ENCODE results near the gene POLR2A. TPM values are rescaled to one million over a fixed set of nuclear protein-coding genes. Genes with fewer than 3 reads are reported as not detected.

POLR2A gene
- polyA plus RNA-seq, 3 donors: 12.1 to 27.9 (median 25.4) TPM

GRCh38 chr17:7493941-7494340 lies 9.8 kb downstream of the POLR2A start:
- H3K27me3 ChIP-seq (ENCODE audit: control insufficient read depth in 2 of 2, insufficient read depth in 2 of 2, low read length in 2 of 2): no peaks in the 10 kb centered on the region
- Mint-ChIP-seq H3K36me3 (peaks cover 74 to 78% of the 10 kb centered on the region in 2 donors), H3K9me3 (no peaks in the 10 kb centered on the region), H3K27ac (peak overlapping the region in 3 of 7 donors; percentile 29 to 70 (median 41)), H3K27me3 (ENCODE audit: low read depth in 3 of 3) (peaks cover 0 to 4% (median 0%) of the 10 kb centered on the region in 3 donors), H3K4me3 (no peak overlapping the region), H3K4me1 (peaks cover 25% of the 10 kb centered on the region)
- WGBS (ENCODE audit: insufficient coverage): 100% methylated on average over 2 of the region's 3 CpGs
- peaks cover 49 to 79% of the 10 kb centered on the region in 2 donors for H3K36me3 ChIP-seq (replicated peaks in 1 of 2; ENCODE audit: control insufficient read depth in 1 of 2, insufficient read depth in 2 of 2, low read length in 2 of 2)
- H3K9ac ChIP-seq (ENCODE audit: insufficient read depth, low read length, poor library complexity, severe bottlenecking): no peak overlapping the region
- H3K79me2 ChIP-seq (ENCODE audit: insufficient read depth, low read length): peaks cover 75% of the 10 kb centered on the region
- no peaks in the 10 kb centered on the region for H3K9me3 ChIP-seq (replicated peaks in 1 of 2; ENCODE audit: control insufficient read depth in 1 of 2, insufficient read depth in 1 of 2, low read length in 2 of 2)
- DNase-seq: no peak
- no peaks in the 10 kb centered on the region for H3K4me1 ChIP-seq (ENCODE audit: control insufficient read depth in 1 of 2, insufficient read depth in 2 of 2, low read length in 2 of 2)
- H2AFZ ChIP-seq (ENCODE audit: insufficient read depth, low read depth, low read length, poor library complexity, severe bottlenecking): no peak overlapping the region
- H3K27ac ChIP-seq (ENCODE audit: low read depth in 1 of 2, low read length in 2 of 2): no peak overlapping the region
- H4K20me1 ChIP-seq (ENCODE audit: insufficient read depth, low read length): peaks cover 96% of the 10 kb centered on the region
- H3K4me2 ChIP-seq (replicated peaks; ENCODE audit: extremely low read depth, low read length, poor library complexity, severe bottlenecking): no peak overlapping the region
- H3K4me3 ChIP-seq (replicated peaks in 1 of 3; ENCODE audit: low read depth in 2 of 3, low read length in 3 of 3): no peak overlapping the region
- TF ChIP-seq CTCF (IDR thresholded peaks at IDR 0.05): no peak
- intact Hi-C loops (cut with micrococcal nuclease): no loop called here

- intact Hi-C loops (cut with micrococcal nuclease): no loop called here
- Histone ChIP-seq H4K20me1 (ENCODE audit: insufficient read depth, low read length) (peaks cover 80% of the 10 kb centered on the region), H3K27ac (ENCODE audit: low read depth in 1 of 2, low read length in 2 of 2) (no peak overlapping the region), H3K27me3 (ENCODE audit: control insufficient read depth in 2 of 2, insufficient read depth in 2 of 2, low read length in 2 of 2) (no peaks in the 10 kb centered on the region), H3K9ac (ENCODE audit: insufficient read depth, low read length, poor library complexity, severe bottlenecking) (no peak overlapping the region), H3K4me1 (ENCODE audit: control insufficient read depth in 1 of 2, insufficient read depth in 2 of 2, low read length in 2 of 2) (no peaks in the 10 kb centered on the region), H3K4me2 (replicated peaks; ENCODE audit: extremely low read depth, low read length, poor library complexity, severe bottlenecking) (no peak overlapping the region), H3K79me2 (ENCODE audit: insufficient read depth, low read length) (peaks cover 59% of the 10 kb centered on the region), H3K4me3 (replicated peaks in 1 of 3; ENCODE audit: low read depth in 2 of 3, low read length in 3 of 3) (no peak overlapping the region), H2AFZ (ENCODE audit: insufficient read depth, low read depth, low read length, poor library complexity, severe bottlenecking) (no peak overlapping the region), H3K9me3 (replicated peaks in 1 of 2; ENCODE audit: control insufficient read depth in 1 of 2, insufficient read depth in 1 of 2, low read length in 2 of 2) (no peaks in the 10 kb centered on the region), H3K36me3 (replicated peaks in 1 of 2; ENCODE audit: control insufficient read depth in 1 of 2, insufficient read depth in 2 of 2, low read length in 2 of 2) (peaks cover 66 to 90% of the 10 kb centered on the region in 2 donors)
- Mint-ChIP-seq H3K36me3 (peaks cover 76 to 87% of the 10 kb centered on the region in 2 donors), H3K4me3 (no peak overlapping the region), H3K27me3 (ENCODE audit: low read depth in 3 of 3) (peaks cover 0 to 4% (median 0%) of the 10 kb centered on the region in 3 donors), H3K27ac (peak overlapping the region in 3 of 7 donors; percentile 22 to 41 (median 36)), H3K9me3 (no peaks in the 10 kb centered on the region), H3K4me1 (peaks cover 10% of the 10 kb centered on the region)
- TF ChIP-seq CTCF (IDR thresholded peaks at IDR 0.05): no peak
- no peak for DNase-seq
- 97% methylated on average over 10 of the region's 12 CpGs for WGBS (ENCODE audit: insufficient coverage)
Measured at GRCh38 chr17:7495906-7496434, 11.8 kb downstream of the POLR2A start.

All from CD14-positive monocyte (primary cell).